Measurements from ENCODE around the gene ZNF518A.
"Not testable (repeated sequence)": the region's sequence is repeated elsewhere in the genome, so short reads cannot be mapped to it uniquely, and the experiment has no call there.

The ZNF518A gene

GRCh38 chr10:96137567-96137966, 7.5 kb downstream of the ZNF518A start:
- no peak for DNase-seq

GRCh38 chr10:96138102-96138501, 8.0 kb downstream of the ZNF518A start:
- no peak for DNase-seq

DNA sequence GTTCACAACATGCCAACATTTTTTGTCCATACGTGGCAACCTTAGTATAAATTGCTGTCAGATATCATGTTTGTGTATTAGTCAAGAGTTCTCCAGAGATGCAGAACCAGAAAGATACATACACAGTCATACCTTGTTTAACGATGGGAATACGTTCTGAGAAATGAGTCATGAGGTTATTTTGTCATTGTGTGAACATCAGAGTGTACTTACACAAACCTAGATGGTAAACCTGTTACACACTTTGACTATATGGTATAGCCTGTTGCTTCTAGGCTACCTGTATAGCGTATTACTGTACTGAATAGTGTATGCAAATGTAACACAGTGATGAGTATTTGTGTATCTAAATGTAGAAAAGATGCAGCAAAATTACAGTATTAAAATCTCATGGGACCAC, 22.3 kb downstream of the ZNF518A start:
- DNase-seq = no peak

DNA sequence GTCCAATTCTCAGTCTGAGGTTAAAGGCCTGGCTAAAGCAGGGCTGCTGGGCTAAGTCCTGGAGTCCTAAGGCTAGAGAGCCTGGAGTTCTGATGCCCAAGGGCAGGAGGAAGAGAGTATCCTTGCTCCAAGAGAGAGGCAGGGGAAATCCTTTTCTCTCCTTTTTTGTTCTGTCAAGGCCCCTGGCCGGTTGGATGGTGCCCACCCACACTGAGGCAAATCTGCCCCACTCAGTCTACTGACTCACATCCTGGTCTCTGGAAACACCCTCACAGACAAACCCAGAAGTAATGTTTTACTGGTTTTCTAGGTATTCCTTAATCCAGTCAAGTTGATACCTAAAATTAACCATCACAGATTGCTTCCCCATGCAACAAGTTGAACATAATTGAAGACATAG, 23.0 kb downstream of the ZNF518A start:
- DNase-seq = no peak

GRCh38 chr10:96165726-96166125, 35.6 kb downstream of the ZNF518A start:
- no peak for DNase-seq

DNA sequence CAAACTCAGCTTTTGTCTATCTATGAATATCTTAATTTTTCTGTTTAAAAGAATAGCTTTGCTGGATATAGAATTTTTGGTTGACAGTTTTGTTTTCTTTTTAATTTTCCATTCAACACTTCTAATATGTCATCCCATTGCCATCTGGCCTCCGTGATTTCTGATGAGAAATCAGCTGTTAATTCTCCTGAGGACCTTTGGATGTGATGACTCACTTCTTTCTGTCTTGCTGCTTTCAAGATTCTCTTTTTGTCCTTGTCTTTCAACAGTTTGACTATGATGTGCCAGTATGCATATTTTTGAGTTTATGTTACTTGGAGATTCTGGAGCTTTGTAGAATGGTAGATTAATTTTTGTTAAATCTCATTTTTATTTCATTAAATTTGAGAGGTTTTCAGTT, 38.4 kb downstream of the ZNF518A start:
- no peak for DNase-seq

GRCh38 chr10:96170230-96170629, 40.1 kb downstream of the ZNF518A start:
- DNase-seq = no peak

- DNase-seq = no peak
Observed at GRCh38 chr10:96172666-96173065, 42.6 kb downstream of the ZNF518A start.

GRCh38 chr10:96176985-96177384, 46.9 kb downstream of the ZNF518A start:
- DNase-seq = no peak

DNA sequence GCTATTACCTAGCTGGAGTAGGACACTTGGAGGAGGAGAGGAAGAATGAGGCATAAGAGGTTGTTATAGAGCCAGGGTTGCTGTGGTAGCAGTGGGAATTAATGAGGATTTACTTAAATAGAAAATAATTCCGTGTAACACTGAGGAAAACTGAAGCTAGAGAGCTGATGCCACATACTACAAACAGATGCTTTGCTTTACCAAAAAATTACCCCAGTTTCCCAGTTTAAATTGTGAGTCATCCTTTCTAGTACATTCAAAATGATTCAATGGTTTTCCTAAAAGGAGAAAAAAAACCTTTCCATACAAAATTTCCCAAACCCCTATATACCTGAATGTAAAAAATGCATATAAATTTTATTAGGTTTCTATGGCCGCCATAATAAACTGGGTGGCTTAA, 58.3 kb downstream of the ZNF518A start:
- DNase-seq = no peak

DNA sequence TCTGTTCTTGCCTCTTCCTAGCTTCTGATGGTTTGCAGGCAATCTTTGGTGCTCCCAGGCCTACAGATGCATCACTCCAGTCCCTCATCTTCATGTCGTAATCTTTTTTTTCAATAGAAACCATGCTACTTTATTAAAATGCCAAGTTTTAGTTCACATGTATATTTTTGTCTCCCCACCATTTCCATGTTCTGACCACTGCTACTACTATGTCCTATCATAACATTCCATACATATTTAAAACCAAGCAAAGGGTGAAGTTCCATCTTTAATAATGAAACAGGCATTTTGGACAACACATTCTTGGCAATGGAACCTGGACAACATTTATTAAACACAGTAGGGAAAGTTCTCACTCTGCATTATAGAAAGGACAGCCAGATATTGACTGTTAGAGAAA, 58.8 kb downstream of the ZNF518A start:
- no peak for DNase-seq

- DNase-seq = not testable (repeated sequence)
Observed at GRCh38 chr10:96189505-96189904, 59.4 kb downstream of the ZNF518A start.

DNA sequence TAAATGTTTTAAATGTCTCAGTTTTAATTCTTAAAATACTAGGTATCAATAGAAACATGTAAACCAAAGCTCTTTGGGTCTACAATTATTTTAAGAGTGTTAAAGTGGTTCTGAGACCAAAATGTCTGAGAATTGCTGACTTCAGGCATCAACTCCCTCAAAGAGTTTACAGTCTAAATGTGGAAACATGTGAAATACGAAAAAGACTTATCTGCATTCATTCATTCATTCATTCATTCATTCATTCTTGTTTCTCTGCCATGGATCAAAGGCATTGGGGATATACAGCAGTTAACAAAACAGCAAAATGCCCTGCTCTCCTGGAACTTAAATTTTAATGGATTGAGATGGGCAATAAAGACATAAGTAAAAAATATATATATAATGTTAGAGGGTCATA, 71.4 kb downstream of the ZNF518A start:
- no peak for DNase-seq

GRCh38 chr10:96205580-96205979, 75.5 kb downstream of the ZNF518A start:
- DNase-seq = no peak

DNA sequence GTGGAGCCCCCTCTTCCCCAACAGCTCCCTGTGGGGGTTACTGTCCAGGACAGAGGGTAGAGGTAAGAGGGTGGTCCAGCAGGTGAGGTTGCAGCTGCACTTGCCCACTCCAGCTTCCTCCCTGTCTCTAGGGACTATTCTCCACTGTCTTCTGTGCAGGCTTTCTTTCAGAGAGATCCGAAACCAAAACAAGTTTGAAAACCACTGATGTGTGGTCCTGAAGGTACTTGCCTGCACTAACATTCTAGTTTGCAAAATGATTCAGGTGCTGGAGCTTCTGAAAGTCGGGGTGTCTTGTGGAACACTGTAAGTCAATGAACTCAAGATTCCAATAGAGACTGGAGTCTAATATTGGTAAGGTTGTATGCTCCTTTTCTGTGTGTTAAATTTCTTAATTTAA, 78.2 kb downstream of the ZNF518A start:
- no peak for DNase-seq

- no peak for DNase-seq
Observed at GRCh38 chr10:96208946-96209345, 78.8 kb downstream of the ZNF518A start.

GRCh38 chr10:96211764-96212163, 81.7 kb downstream of the ZNF518A start:
- DNase-seq = no peak

- no peak for DNase-seq
Observed at GRCh38 chr10:96212911-96213310, 82.8 kb downstream of the ZNF518A start.
